GM03348 (cell line): ENCODE measurements around the gene RFXAP.
A peak's percentile ranks its signal among the peaks of the same experiment; 100 is the strongest.

ENCODE experiments used
- DNase-seq: peaks from one replicate; pipeline ENCODE4 v3.0.0; 2012; ENCODE audit warnings: low spot score

The RFXAP gene

DNA sequence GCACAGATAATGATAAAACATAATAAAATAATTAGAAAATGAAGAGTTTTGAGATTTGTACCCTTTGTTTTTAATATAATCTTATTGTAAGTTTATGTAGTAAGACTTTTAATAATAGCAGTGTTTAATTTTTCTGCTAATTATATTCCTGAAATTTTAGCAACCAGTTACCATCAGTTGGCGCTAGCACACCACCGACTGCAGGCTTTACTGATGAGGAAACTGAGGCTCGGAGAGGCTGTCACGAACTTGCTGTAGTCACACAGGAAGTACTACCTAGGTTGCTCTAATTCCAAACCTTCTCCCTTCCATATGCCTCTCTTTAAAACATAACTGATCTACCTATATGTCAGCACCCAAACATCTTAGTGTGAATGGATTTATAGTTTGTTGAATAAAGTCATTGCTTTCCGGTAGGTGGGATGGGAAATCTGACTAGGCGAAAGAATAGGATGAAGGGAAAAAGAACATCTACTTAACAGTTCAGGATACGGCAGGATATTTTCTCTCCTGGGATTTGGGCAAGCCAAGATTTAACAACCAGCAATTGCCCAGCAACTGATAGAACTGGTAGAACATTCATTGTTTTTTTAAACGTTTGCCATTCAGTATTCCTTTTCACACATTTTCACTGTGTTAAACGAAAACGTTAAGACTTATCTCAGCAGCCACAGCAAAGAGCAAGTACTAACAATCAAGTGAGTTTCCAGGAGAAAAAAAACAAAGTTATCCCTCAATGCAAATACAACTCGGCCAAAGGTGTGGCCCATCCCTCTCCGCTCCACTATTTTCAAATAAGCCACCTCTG, 822 bp upstream of the RFXAP start:
- DNase-seq, result peak; percentile 6

DNA sequence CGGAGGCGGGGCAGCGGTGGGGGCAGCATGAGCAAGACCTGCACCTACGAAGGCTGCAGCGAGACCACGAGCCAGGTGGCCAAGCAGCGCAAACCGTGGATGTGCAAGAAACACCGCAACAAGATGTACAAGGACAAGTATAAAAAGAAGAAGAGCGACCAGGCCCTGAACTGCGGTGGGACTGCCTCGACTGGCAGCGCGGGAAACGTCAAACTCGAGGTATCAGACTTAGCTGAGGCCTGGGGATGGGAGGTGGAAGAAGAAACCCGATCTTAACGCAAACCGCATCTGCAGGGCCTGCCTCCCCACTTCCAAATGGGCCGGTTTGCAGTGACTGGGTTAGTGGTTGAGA, 693 bp downstream of the RFXAP start:
- peak; percentile 30 for DNase-seq

DNA sequence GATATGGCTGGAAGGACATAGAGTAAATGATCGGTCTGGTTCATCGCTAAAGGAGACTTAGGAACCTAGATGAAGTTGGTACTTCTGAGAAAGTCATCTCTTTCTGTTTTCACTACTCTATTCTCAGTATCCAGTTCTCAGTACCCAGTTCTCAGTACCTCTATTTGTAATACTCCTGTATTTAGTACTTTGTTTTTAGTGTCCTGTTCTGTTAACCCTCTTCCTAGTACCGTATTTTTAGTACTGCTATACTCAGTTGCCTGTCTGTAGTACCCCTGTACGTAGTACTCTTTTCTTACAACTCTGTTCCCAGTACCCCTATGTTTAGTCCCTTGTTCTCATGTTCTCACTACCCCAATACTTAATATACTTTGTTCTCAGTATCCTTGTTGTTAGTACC, 1.2 kb downstream of the RFXAP start:
- no peak for DNase-seq

DNA sequence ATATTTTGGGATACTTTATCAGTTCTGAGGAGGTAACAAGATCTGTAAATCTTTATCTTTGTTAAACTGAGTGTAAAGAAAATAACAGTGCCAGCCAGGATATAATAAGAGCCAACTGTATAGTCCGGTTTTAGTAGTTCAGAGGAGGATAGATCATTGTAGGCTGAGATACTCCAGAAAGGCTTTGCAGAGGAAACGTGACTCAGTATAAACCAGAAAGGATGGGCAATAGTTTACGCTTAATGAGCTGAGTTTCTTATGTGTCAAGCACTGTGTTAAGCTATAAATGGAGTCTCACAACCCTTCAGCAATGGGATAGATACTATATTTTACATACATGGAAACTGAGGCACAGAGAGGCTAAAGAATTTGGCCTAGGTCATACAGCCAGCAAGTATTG, 3.8 kb downstream of the RFXAP start:
- DNase-seq, result no peak

DNA sequence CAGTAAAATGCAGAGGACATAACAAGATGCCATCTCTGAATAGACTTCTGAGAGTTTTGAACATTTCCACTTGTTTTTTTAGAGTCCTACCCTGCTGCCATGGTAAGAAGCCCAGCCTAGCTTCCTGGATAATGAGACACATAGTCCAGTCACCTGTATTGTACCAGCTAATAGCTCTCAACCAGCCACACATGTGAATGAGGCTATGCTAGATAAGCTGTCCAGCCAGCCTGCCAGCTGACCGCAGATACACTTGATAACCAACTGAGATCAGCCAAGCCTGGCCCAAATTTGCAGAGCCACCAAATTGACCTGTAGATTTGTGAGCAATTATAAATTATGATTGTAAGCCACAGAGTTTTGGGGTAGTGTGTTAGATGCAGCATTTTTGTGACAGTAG, 10.7 kb downstream of the RFXAP start:
- DNase-seq, result no peak

DNA sequence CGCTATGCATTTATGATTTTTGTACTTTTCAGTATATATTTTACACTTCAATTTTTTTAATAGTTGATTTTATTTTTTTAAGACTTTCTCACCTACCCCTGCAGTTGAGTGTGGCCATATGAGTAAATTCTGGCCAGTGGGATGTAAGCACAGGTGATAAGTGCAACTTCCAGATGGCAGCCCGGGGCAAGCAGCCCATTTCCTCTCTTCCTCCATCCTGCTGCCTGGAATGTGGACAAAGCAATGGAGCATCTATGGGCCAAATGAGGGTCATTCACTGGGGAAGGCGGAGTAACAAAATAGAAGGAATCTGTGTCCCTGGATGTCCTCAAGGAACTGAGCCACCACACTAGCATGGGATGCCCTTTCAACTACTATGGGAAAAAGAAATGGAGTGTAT, 12.3 kb downstream of the RFXAP start:
- DNase-seq, result no peak

- DNase-seq, result no peak
These were observed 15.3 kb downstream of the RFXAP start for GRCh38 chr13:36834299-36834698.

DNA sequence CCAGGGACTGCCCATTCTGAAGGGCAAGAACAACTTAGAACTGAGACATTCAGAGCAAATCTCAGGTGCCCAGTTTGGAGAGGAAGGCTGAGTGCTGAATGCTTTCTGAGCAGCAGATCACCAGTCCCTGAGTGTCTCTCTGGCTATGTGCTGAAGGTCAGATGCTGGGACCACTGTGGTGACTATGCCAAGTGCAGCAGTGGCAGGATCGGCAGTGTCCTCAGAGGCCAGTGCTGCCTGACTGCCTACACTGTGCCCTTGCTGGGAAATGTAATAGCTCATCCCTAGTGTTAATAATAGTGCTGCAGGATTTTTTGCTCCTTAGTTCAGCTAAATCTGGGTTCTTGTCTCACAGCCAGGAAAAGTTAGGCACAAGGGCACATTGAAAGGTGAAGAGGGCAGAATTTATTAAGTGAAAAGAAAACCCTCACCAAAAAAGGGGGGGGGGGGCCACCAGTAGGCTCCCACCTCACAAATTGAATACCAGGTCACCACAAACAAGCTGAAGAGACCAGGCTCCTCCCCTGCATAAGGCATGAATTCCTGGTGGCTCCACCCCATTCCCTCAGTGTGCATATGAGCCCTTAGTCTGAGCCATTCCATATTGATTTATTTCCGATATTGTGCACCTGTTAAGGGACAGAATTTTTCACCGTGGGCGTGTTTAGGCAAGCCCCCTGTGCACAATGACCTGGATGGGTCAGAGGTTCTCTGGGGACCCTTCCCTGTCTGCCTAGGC, 18.5 kb downstream of the RFXAP start:
- DNase-seq, result no peak

GRCh38 chr13:36839281-36839680, 20.3 kb downstream of the RFXAP start:
- no peak for DNase-seq

DNA sequence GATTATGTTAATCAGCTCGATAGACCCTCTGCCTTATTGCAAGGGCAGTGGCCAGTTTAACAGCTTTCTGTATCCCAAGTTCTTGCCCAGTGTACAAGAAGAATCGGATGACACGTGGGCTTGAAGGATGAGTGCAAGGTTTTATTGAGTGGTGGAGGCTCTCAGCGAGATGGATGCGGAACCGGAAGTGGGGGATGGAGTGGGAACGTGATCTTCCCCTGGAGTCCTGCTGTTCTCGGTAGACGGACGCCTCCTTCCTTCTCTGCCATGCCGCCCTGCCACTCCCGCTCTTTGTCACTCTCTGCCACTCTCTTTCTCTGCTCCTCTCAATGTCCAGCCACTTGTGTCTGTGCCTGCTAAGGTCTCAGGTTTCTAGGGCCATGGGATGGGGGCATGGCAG, 21.0 kb downstream of the RFXAP start:
- no peak for DNase-seq

GRCh38 chr13:36840718-36841250, 21.8 kb downstream of the RFXAP start:
- DNase-seq, result no peak

DNA sequence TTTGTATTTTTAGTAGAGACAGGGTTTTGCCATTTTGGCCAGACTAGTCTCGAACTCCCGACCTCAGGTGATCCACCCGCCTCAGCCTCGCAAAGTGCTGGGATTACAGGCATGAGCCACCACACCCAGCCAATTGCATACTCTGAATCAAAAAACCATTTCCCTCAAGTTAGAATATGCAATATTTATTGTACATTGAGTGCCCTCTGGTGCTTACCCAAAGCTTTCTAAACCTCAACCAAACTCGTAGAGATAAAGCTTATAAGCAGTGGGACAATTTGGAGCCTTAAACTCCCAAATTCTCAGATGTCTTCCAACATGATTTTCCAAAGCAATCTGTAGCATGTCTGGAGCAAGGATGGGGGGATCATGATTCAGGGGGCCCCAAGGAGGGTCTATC, 22.4 kb downstream of the RFXAP start:
- DNase-seq, result no peak

DNA sequence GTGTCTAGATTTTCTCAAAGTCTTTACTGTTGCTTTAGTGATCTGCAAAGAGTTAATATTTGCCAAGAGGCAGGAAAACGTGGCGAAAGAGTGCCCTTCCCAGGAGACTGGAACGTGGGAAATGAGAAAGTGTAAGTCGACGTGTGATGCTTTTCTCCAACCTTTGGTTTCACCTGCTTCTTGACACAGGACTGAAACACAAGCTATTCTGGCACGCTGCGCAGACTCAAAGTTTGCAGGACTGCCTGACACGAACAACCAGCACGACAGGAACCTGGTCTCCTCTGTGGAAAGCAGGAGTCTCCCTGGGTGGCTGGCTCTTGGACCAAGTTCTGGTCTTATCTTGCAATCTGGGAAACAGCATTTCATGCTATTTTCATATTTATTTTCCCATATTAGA, 28.6 kb downstream of the RFXAP start:
- DNase-seq, result no peak

DNA sequence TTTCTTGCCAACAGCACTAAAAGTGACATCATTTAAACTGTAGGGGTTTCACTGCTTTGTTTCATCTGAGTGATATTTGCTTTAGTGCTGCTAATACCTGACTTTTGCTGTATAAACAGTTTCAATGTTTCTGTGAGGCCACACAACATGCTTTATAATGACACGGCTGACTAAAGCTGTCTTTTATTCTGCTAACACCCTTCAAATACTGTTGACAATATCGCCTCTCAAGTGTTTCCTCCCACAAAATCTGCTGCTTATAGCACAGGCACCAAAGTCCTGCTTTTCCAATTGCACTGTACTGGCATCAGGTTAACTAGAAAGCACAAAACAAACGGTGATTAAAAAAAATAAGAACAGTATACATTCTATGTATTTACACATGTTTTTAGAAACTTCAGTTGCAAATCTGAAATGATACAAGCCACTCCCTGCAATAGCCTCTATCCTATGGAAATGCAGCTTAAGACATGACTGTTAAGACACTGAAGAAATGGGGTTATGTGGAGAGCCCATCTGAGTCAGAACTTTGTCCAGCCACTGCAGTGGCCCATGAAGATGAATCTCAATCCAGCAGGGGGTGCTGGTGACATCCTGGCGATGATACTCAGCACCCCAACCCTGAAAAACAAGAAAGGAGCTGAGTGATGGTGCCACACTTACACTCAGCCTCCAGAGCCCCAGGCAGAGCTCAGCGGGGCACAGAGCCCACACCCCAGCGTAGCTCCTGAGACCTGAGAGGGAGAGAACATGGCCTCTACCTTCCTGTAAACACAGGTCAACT, 29.4 kb downstream of the RFXAP start:
- DNase-seq, result peak; percentile 16

DNA sequence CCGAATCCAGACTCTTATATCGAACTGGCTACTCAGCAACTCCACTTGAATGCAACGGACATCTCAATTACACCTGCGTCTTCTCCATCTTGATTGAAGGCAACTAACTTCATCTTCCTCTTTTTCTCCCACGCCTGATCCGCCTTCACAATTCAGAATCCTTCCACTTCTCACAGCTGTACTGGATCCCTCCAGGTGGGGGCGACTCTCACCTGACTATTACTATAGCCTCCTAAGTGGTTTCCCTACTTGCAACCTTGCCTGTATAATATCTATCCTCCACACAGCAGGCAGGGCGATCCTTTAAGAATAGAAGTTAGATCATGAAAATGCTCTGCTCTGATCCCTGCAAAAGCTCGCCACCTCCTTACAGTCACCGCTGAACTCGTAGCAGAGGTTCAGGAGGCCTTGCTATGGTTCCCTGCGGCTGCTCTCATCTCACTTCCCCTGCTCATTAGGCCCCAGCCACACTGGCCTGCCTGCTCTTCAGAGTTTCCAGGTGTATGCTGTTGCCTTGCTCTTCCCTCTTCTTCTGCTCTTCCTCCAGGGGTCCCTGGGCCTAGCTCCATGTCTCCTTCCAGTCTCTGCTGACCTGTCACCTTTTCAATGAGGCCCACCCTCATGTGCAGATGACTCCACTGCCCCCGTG, 31.9 kb downstream of the RFXAP start:
- DNase-seq, result no peak

GRCh38 chr13:36857253-36857652, 38.2 kb downstream of the RFXAP start:
- no peak for DNase-seq

- peak; percentile 67 for DNase-seq
These were observed 39.3 kb downstream of the RFXAP start for GRCh38 chr13:36858290-36858689.

GRCh38 chr13:36859259-36859658, 40.2 kb downstream of the RFXAP start:
- DNase-seq, result no peak

- no peak for DNase-seq
These were observed 43.1 kb downstream of the RFXAP start for GRCh38 chr13:36862002-36862685.

DNA sequence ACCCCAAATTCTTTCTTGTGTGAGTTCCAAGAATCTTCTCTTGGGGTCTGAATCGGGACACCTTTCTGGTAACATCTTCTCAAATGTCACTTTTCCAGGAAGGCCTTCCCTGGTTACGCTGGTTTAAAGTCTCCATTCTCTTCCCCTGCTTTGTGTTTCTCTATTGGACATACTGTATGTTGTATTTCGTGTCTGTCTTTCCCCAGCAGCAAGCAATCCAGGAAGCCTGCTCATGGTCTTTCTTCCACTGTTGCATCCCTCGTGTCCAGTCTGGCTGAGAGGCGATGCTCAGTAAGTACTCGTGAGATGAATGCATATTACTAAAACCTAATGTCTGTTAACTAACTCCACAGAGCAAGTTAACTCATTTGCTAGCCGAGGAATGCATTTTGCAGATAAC, 43.7 kb downstream of the RFXAP start:
- no peak for DNase-seq

- no peak for DNase-seq
These were observed 46.2 kb downstream of the RFXAP start for GRCh38 chr13:36865265-36865664.

DNA sequence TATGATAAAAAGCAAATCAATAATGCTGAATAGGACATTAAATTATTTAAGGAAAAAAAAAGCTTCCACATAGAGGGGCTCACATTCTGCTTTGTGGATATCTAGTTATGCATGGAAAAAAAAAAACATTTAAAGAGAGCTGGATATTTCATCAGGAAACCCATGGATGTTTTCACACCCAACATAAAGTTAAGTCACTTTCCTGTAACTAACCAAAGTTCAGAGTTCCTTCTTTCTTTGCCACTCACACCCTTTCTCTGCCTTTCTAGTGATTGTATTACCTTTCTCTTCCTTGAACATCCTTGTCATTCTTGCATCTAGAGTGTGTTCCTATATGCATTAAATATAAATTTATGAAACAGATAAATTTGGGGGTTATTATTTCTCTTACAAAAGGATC, 47.2 kb downstream of the RFXAP start:
- DNase-seq, result no peak
